ENCODE data around the gene TANGO2. TPM values are rescaled to one million over a fixed set of nuclear protein-coding genes. Genes with fewer than 3 reads are reported as not detected.

The TANGO2 gene
- total RNA-seq, 1 experiment from 2014 or later: 17.0 TPM

GRCh38 chr22:20039683-20040325 is 18.9 kb downstream of the TANGO2 start:
- H3K9ac ChIP-seq (ENCODE audit: low read length): no peak overlapping the region
- intact Hi-C loops (cut with micrococcal nuclease): no loop called here
- H3K27ac ChIP-seq (ENCODE audit: low read depth, low read length): no peak overlapping the region
- H3K9me2 ChIP-seq (ENCODE audit: insufficient read depth): no peaks in the 10 kb centered on the region
- H2AFZ ChIP-seq (ENCODE audit: low read depth, low read length, poor library complexity, severe bottlenecking): no peak overlapping the region
- BruUV-seq (replicated peaks): no TSS peak
- no peaks in the 10 kb centered on the region for H3K27me3 ChIP-seq (ENCODE audit: insufficient read depth, low read length)
- no peaks in the 10 kb centered on the region for H3K9me3 ChIP-seq (ENCODE audit: control insufficient read depth in 1 of 2, insufficient read depth in 1 of 2, low read depth in 1 of 2, low read length in 2 of 2)
- H3K4me3 ChIP-seq (replicated peaks in 1 of 2; ENCODE audit: low read depth in 1 of 2, low read length in 2 of 2): no peak overlapping the region
- no peaks in the 10 kb centered on the region for H4K20me1 ChIP-seq (ENCODE audit: insufficient read depth)
- ATAC-seq (no peak), DNase-seq (ENCODE audit: low read depth, low spot score) (no peak)
- H3K4me1 ChIP-seq (ENCODE audit: control insufficient read depth in 1 of 2, insufficient read depth in 2 of 2, low read length in 2 of 2): no peaks in the 10 kb centered on the region
- ChIA-PET CTCF (no interaction called here), POLR2A (no interaction called here), RAD21 (ENCODE audit: low non-redundant PET in 1 of 2, low total read pairs in 2 of 2, uncharacterized antibody in 2 of 2, unreplicated experiment in 2 of 2) (interaction anchor here in 1 of 2 experiments (0.8 kb wide), 1 partner anchor 130 kb away, joined by 7 read pairs; no protein-coding TSS in a partner anchor)
- H3K36me3 ChIP-seq (ENCODE audit: control insufficient read depth in 1 of 2, insufficient read depth in 2 of 2, low read length in 2 of 2): no peaks in the 10 kb centered on the region; a peak in 1 of 4 replicates
- TF ChIP-seq POLR2AphosphoS5 (IDR thresholded peaks at IDR 0.05; ENCODE audit: low read depth, low read length): no peak
- TF ChIP-seq ZBTB33 (IDR thresholded peaks at IDR 0.05; ENCODE audit: extremely low read depth, insufficient replicate concordance, low read length): no peak
- no peak for TF ChIP-seq POLR2A (IDR thresholded peaks at IDR 0.05; ENCODE audit: borderline replicate concordance, extremely low read depth, insufficient read depth, insufficient read length)
- TF ChIP-seq FOSL1 (IDR thresholded peaks at IDR 0.05; ENCODE audit: low read depth): no peak
- TF ChIP-seq ELF1 (IDR thresholded peaks at IDR 0.05; ENCODE audit: borderline replicate concordance, low read depth): no peak
- TF ChIP-seq, protein P1, sequence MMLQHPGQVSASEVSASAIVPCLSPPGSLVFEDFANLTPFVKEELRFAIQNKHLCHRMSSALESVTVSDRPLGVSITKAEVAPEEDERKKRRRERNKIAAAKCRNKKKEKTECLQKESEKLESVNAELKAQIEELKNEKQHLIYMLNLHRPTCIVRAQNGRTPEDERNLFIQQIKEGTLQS (IDR thresholded peaks at IDR 0.05): no peak
- no peak for TF ChIP-seq ZFX (IDR thresholded peaks at IDR 0.05)
- H3K4me2 ChIP-seq (ENCODE audit: low read length): no peak overlapping the region
- H3K79me2 ChIP-seq (ENCODE audit: insufficient read depth, low read length): no peaks in the 10 kb centered on the region

Measured in HCT116 (cell line).